ENCODE measurements around the gene SIM2.

The SIM2 gene

GRCh38 chr21:36792505-36792967, 93.6 kb downstream of the SIM2 start:
- no peak for DNase-seq (ENCODE audit: low read depth in 2 of 2)

GRCh38 chr21:36796070-36796469, 97.2 kb downstream of the SIM2 start:
- no peak for DNase-seq (ENCODE audit: low read depth in 2 of 2)

DNA sequence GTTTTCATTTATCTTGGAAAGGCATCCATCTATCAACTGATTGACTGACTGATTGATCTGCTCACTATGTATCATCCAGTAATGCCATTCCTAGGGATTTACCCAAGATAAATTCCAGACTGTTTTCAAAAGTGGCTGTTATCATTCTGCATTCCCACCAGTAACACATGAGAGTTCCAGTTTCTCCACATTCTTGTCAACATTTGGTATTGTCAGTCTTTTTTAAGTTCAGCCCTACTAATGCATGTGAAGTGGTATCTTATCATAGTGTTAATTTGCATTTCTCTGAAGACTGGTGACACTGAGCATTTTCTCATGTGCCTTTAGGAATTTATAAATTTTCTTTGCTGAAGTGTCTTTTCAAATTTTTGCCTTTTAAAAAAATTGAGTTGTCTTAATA, 99.6 kb downstream of the SIM2 start:
- no peak for DNase-seq (ENCODE audit: low read depth in 2 of 2)
